Amniotic epithelial cell (primary cell): ENCODE measurements around the gene DGKI.
"Not testable (repeated sequence)": the region's sequence is repeated elsewhere in the genome, so short reads cannot be mapped to it uniquely, and the experiment has no call there.

Source experiments
- DNase-seq: peaks from one replicate; pipeline ENCODE4 v3.0.0-alpha.2; 2010; ENCODE audit warnings: low read depth

Gene DGKI

DNA sequence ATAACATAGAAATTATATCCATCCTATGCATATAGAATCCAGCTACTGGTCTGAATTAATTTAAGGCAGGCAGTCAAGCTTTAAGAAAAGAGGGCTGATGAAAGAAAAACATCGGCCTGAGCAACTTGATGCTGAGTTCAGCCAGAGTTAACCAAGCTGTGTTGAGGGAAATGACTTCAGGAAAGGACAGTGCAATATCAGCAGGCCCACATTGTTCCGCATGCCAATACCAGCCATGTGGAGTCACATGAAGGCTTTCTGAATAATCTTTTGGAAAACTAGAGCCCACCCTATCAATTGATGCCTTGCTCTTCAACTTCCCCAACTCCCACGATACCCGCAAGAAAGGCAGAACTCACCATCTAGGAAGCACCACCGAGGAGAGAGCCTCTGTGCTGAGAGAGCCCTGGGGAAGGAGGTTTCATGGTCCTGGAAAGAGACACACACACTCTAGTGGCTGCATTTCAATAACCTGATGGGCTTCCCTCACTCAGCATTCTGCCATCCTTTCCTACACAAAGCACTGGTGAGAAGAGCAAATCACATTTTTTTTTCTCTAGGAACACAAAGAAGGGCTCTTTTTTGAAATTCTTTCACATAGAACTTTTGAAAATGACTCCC is 377.5 kb downstream of the DGKI start:
- DNase-seq, result no peak

DNA sequence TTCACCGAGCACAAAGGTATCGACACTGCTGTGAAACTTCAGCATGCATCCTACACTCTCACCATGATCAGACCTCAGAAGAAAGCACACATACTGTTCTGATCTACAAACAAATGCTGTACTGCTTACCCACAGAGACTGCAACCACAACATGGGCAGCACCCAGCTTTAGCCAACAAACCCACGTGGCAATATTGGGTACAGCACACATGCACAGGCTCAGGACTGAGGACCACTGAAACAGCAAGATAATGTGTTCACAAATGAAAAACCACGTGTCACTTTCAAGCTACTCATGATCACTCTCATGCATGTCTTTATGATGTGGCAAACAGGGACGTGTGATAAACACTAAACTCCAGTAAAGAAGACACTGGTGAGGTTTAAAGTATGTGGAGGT is 383.9 kb downstream of the DGKI start:
- no peak for DNase-seq

DNA sequence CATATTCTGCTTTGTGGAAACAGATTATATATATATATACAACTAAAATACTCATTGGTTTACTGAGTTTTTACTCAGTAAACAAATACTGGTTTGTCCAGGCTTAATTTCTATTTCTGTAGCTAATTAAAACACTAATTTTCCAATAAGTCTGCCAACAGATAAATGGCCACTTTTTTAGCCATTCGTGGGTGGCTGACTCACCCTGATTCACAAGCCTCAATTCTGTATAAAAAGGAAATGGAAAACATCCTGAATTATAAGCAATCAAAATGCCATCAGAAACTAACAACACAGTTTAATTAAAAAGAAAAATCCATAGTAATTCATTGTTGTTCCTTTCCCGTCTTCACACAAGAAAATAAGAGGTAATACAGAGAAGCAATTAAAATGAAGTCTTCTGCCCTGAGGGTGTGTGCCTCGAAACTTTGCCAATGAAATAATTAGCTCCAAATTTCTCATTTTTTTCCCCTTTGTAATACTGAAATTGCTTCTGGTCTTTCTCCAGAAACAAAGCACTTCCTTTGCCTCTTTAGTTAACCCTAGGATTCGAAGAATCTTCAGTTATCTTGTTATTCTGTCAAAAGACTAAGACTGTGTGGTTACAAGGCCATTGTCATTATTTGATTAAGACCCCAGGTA is 384.6 kb downstream of the DGKI start:
- DNase-seq, result no peak

DNA sequence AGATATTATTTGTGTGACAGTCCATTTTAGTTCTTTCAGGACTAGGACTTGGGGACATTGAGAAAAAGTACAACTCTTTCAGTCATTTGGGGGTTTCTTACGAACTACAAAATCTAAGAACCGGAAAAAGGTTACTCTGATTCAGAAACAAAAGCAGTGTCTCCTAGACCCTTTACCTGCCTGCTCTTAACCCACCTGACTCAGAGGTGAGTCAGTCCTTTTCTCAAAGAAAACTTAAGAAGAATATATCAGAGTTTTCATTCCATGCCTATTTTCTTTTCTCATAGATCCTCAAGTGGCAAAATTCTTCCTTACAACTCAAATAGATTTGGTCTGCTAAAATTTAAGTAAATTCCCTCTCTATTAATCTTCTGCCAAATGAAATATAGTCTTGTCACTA is 388.4 kb downstream of the DGKI start:
- no peak for DNase-seq

DNA sequence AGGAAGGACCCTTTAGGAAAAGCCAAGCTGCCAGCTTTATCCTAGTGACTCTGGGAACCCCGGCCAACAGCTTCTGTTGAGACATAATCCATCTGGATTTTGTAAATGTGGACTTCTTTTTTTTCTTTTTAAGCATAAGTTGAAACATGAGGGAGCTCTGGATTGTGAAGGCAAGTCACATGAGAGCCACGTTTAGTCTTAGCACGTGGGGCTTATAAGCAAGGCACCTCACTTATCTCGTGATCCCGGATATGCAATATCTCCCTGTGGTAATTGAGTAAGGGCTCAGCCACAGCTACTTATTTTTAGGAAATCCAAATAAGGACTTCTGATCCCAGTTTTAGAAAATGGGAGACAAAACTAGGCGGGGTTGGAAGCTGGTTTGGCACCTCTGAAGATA is 392.0 kb downstream of the DGKI start:
- DNase-seq, result peak; percentile 94

DNA sequence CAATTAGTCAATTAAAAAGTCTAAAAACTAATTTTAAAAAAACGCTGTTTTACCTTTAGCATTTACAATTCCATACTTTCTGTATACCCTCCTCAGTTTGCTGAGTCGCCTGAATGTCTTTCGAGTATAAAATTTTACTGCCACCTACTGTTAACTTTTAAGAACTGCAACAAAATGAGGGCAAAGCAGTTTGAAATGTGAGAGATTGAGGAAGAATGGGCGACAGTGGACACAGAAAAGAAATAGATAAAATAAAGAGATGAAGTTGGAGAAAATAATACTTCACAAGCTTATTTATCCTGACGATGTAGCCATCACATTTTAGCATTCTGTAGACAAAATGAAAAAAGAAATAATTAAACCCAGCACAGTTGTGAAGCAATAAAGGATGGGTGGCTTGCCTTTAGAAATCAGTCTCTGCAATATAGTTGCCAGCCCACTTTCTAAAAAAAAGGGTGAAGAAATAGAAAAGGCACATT is 392.5 kb downstream of the DGKI start:
- peak; percentile 53 for DNase-seq

DNA sequence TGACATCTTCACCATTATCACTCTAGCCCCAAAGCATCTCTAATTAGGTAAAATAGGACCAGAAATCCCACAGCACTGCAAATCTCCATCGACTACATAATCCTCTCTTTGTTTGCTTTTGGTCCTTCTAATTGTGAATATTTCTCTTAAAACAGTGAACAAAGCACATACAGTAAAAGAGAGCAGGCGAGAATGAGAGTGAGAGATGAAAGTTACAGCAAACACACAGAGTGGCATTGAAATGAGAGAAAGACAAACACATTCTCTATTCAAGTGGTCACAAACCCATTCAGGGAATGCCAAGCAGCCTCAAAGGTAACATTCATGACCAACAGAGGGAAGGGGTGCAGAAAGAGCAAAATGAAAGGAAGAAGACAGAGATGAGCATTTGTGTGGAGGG is 393.4 kb downstream of the DGKI start:
- no peak for DNase-seq

DNA sequence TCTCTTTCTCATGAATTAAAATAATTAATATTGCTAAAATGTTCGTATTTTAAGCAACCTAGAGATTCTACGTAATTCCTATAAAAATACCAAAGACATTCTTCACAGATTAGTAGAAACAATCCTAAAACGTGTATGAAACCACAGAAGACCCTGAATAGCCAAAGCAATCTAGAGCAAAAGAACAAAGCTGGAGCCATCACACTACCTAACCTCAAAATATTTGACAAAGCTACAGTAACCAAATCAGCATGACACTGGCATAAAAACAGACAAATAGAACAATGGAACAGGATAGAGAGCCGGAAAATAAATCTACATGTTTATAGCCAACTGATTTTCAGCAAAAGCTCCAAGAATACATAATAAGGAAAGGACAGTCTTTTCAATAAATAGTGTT is 397.8 kb downstream of the DGKI start:
- no peak for DNase-seq

DNA sequence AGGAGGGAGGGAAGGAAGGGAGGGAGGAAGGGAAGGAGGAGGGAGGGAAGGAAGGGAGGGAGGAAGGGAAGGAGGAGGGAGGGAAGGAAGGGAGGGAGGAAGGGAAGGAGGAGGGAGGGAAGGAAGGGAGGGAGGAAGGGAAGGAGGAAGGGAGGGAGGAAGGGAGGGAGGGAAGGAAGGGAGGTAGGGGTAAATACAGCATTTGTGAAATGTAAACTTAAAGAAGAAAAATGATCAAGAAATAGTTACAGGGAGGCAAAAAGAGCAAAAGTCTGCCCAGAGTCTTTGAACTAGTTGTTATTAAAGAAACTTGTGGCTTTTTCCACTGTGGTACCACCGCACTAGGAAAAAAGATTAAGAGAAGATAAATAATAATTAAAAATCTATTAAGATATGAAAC is 398.2 kb downstream of the DGKI start:
- DNase-seq, result not testable (repeated sequence)

DNA sequence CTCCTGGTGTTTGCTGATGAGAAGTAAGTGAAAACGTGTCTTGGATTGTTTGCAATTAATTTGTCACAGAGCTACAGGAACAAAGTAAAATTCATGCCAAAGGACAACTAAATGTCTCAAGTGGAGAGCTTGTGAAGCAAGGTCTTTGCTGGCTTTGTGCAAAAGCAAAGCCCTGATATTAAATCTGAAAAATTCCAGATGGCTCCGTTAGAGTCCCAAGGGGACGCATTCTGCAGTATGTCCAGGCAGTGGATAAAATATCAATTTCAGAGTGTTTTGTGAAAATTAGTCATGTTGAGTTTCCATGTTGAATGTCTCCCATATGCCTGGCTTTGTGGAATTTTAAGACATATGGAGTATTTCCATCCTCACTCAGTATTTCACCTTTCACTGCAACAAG is 400.7 kb downstream of the DGKI start:
- DNase-seq, result no peak

DNA sequence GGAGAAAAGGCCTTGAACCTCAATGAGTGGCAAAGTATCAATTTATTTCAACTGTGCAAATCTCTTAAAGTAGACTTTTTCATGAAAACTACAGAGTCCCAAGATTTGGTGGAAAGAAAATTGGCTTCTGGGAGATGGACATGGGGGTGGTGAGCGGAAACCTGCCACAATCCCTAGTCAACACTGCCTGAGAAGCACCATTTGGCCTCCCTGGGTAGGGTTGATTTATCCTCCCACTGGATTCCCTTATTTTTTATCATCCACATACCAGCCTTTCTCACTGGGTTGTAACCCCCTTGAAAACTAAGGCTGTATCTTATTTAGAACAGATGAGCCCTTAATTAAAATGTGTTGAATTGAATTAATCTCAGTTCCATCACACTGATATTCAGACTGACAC is 401.5 kb downstream of the DGKI start:
- DNase-seq, result no peak

DNA sequence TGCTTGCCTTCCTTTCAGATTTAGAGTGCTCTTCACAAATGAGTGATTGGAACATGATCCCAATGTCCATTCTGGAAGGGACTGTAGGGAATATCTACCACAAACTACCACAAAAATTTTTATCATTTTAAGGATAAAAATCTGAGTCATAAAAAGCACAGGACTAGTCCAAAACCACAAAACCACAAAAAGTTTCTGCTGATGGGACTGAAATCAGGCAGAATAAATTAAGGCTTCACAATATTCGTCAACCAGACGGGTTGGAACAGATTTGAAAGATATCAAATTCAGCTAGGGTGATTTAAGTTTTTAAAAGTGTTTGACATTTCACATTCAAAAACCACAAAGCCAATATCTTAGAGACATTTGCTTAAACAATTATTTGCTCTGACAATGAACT is 403.2 kb downstream of the DGKI start:
- DNase-seq, result peak; percentile 80

DNA sequence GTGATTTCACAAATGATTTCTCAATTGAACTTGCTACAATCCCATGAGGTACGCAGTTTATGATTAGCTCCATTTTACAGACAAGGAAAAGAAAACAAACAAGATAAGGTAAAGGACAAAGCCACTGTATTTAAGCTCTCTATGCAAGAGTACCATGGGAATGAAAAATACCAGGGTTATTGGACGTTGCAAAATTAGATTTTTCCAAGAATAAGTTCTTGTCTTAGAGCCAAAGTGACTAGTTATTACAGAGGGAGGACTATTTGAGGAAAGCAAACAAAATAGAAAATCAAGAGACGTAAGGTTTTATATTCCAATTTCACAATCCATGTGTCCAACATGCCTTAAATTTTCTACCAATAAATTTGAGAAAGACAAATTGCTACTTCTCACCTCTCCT is 405.3 kb downstream of the DGKI start:
- no peak for DNase-seq

DNA sequence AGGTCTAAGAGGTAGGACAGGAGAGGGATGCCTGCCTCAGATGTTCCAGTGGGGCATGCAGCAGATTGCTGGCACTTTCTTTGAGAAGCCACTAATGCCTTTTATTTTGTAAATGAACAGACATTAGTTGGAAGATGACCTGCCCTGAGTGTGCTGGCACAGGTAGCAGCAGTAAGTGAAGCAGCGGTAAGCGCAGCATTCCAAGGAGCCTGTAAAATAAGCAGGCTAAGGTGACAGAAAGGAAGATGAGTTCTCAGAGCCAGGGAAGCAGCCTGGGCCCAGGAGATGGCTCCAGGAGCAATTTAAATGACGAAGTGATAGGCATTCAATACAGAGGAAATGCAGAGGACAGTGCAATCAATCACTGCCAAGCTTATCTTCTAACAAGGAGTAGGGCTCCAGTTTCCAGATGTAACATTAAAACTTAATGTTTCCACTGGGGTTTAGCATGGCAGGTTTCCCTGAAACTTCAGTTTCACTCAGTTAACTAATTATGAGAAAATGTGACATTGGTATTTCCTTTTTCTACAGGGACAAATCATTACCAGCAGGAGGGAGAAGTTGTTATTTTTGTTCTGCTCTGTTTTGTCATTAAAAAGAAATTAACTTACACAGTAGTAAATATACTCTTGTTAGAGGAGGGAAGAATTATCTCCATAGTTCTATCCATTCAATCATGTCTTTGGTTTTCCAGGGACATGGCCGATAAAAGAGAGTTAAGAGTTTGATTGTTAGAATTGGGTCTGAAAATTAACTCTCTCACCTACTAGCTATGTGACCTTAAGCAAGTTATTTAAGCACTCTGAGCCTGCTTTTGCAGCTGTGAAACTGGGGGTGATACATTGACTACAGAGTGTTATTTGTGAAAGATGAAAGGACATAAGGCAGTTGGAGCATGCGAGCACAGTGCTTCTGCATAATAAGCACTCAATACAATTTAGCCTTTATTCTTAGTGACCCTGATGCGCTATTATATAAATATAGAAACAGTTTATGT is 406.6 kb downstream of the DGKI start:
- no peak for DNase-seq

DNA sequence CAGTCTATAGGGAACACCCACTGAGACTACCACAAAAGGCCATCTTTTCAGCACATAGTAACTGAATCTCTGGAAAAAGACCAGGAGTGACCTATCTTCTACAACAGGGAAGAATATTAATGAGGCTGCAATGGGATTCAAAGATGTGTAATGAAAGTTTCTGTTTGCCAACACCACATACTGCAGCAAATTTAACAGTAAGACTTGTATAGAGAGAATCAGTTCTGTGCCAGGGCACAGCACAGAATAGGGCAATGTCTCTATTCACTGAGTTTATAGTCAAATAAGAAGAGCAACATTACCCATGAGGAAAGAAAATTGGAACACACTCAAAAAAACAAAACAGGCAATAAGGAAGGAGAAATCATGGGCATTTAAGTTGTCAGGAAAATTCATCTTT is 411.8 kb downstream of the DGKI start:
- no peak for DNase-seq

DNA sequence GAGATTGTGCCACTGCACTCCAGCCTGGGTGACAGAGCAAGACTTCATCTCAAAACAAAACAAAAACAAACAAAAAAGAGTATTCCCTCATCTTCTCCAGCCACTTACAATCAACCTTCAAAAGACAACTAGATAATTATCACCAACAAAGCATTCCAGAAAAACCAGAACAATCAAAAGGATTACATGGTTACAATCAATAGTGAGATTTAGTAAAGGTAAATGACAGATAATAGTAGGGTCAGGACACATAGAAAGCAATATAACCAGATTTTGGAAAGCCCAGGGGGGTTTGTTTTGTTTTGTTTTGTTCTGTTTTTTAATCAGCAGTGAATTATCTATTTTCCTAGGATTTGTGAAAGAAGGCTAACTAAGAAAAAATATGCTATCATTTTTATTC is 412.2 kb downstream of the DGKI start:
- DNase-seq, result no peak

DNA sequence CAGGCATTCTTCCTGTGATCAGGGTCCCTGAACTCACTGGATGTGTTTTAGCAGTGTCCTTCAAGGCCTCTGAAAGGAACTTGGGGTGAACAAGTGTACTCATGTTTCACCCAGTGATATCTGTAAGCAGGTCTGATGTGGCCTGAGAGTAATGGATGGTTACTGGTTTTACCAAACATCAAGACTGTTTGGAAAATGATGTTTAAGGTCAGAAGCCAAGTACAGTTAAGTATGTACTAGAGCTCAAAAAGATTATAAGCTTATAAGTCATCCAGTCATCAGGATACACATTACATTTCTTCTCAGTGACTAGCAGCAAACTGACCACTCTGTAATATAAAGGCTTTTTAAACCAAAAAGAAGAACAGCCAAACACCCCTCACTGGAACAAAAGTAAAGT is 423.5 kb downstream of the DGKI start:
- DNase-seq, result peak; percentile 93

DNA sequence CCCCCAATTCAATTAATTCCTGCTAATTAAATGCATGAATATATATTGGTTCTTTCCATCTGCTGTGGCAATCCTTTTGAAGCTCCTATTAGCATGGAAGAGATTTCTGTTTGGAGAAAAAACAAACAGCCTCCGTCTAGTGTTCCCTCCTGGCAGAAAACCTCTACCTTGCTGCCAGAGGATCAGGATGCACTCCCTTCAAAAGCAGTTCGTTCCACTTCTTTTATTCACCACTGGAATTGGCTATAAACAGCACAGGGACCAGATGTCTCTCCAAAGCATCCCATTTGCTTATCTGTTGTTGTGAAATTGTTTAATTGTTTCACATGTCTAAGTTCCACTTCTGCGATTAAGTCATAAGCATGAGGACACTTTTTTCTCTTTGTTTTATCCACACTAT is 425.4 kb downstream of the DGKI start:
- DNase-seq, result peak; percentile 43

DNA sequence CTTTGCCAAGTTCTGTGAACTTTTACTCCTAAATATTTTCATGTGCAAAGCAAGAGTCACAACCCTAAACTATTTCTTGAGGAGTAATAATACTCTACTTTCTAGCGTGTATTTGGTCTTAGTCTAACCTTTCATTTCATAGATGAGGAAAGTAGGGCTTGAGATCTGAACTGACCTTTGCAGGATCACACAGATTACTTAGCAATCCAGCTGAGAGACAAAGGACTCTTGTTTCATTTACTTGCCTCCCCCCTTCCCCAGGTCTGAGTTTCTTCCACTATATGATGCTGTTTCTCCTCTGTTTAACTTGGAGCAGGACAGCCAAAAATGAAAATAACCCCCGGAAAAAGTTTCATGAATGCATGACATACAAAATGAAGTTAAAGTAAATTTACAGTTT is 427.9 kb downstream of the DGKI start:
- no peak for DNase-seq

DNA sequence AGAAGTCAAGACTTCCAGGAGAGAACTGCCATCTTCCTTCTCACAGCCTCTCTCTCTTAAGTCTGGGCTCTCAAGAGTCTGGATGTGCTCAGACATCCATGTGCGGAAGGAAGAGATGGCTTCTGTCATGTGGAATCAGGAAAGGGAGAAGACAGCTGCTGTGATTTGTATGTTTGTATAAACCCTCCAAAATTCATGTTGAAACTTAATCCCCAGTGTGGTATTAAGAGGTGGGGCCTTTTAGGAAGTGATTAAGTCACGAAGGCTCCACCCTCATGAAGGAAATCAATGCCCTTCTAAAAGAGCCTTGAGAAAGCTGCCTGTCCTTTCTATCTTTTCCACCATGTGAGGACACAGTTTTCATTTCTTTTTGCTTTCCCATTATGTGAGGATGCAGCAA is 429.3 kb downstream of the DGKI start:
- peak; percentile 15 for DNase-seq

DNA sequence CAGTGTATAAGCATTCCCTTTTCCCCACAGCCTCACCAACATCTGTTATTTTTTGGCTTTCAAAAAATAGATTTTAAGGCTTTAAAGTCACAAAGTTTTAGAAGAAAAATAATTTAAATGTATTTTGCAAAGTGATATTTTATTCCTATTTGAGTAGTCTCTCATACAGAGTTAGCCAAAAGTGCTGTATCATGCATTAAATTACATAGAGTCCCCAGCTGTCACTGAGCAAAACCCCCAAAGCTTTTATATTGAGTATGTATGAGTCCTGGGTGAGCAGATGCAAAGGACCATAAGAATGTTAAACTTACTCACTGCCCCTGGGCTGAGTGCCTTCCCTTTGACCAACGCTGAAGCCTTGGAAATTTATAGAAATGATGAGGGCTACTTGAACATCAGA is 432.9 kb downstream of the DGKI start:
- DNase-seq, result no peak

DNA sequence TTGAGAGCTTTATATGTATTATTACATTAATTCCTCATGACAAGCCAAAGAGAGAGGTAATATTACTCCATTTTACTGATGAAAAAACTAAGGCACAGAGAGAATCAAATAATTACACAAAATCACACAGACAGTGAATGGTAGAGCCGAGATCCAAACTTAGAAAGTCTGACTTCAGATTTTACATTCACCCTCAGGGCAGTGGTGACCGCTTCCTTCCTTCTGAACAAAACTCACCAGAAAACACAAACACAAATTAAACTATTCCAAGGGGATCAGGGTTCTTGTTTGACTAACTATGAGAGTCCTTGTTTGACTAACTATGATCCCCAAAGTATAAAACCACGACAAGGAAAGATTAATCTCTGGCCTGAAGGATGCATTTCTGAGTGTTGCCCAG is 435.3 kb downstream of the DGKI start:
- no peak for DNase-seq

DNA sequence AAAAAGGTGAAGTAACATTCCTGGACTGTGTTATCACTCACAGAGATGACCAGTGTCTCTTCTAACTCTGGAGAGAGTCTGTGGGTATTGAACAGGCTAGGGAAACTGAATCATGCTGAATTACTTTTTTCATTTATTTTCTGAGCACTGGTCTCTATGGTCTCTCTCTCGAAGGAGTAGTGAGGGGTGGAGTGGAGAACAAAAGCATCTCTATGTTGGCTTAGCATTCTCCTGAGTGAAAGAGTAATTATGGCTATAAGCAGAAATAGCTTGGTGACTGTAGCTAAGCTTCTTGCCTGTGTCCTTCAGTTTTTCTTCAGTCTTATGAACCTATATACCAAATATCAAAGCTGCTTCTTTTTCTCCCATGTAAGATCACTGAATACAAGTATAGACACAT is 438.6 kb downstream of the DGKI start:
- DNase-seq, result no peak
